ENCODE data around the gene SOD3. TPM values are rescaled to one million over a fixed set of nuclear protein-coding genes. Genes with fewer than 3 reads are reported as not detected.

Gene SOD3
- total and polyA plus RNA-seq, 10 of the 15 experiments (the other 5 are each of a cell fraction or from before 2014, with no cell fraction given): not detected

DNA sequence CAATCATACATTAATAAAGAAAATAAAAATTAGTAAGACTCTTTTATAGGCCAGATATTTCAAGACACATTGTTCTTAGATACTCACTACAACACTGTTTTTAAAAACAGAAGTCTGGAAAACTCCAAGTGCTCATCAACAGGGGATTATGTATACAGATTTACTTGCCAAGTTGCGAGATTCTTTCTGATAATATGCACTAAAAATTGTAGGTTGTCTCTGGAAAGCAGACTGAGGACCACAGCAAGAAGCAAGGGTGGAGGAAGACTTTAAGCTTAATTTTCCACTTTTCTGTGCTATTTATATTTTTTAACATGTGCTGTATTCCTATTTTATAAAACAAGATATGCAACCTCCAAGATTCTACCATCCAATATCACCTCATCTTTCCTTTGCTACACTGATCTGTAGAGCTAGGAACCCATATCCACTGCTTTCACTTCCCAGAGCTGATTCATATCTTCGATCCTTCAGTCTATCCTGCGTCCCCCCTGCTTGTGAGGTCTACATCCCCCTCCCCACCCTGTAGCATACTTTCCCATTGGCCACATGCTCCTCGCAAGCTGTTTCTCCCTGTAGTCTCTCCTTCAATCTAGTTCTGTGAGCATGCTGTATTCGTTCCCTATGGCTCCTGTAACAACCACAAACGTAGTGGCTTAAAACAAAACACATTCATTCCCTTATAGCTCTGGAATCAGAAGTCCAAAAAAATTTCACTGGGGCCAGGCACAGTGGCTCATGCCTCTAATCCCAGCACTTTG, 15.7 kb downstream of the SOD3 start:
- no peaks in the 10 kb centered on the region for H4K20me1 ChIP-seq (ENCODE audit: control insufficient read depth, insufficient read depth)
- in situ Hi-C loops (cut with MboI): no loop called here
- H3K4me2 ChIP-seq (ENCODE audit: control insufficient read depth, insufficient read depth): no peak overlapping the region
- SMC1A ChIA-PET (ENCODE audit: uncharacterized antibody, unreplicated experiment): no interaction called here
- H3K27ac ChIP-seq (ENCODE audit: control insufficient read depth, insufficient read depth): no peak overlapping the region
- CTCF ChIA-PET: no interaction called here
- no peak overlapping the region for H2AFZ ChIP-seq (ENCODE audit: control insufficient read depth, low read depth, low read length)
- H3K79me2 ChIP-seq (ENCODE audit: control insufficient read depth, insufficient read depth, low read length): no peaks in the 10 kb centered on the region
- BruUV-seq (replicated peaks): no TSS peak
- DNase-seq (ENCODE audit: low read depth, low spot score): no peak
- no peak for ATAC-seq
- RAD21 ChIA-PET (ENCODE audit: unreplicated experiment): no interaction called here
- no peaks in the 10 kb centered on the region for H3K36me3 ChIP-seq (ENCODE audit: control insufficient read depth in 2 of 2, insufficient read depth in 2 of 2, low read length in 1 of 2)
- FAIRE-seq: no peak
- intact Hi-C loops (cut with micrococcal nuclease; ENCODE audit: unreplicated experiment): no loop called here
- no peak overlapping the region for H3K4me3 ChIP-seq
- no peak overlapping the region for H3K9ac ChIP-seq (ENCODE audit: control insufficient read depth, insufficient read depth, low read length)
- no peaks in the 10 kb centered on the region for H3K4me1 ChIP-seq (ENCODE audit: control insufficient read depth, insufficient read depth, low read length)
- H3K27me3 ChIP-seq (replicated peaks in 1 of 2; ENCODE audit: control insufficient read depth in 2 of 2, insufficient read depth in 2 of 2, low read length in 1 of 2): no peaks in the 10 kb centered on the region
- POLR2A ChIA-PET: no interaction called here
- WGBS (ENCODE audit: insufficient coverage, insufficient replicate concordance, low lambda C conversion rate, missing lambda C conversion rate): 9% methylated on average over 6 of the region's 6 CpGs
- H3K9me3 ChIP-seq (replicated peaks; ENCODE audit: control insufficient read depth, insufficient read depth, low read length): no peaks in the 10 kb centered on the region
- TF ChIP-seq RBBP5 (conservative IDR thresholded peaks at IDR 0.05) (no peak), SUPT20H (IDR thresholded peaks at IDR 0.05; ENCODE audit: borderline replicate concordance, control insufficient read depth, low read depth, low read length) (no peak), NFYA (IDR thresholded peaks at IDR 0.05; ENCODE audit: borderline replicate concordance, low read depth, low read length) (no peak), HDGF (IDR thresholded peaks at IDR 0.05) (no peak), TCF3 (IDR thresholded peaks at IDR 0.05; ENCODE audit: borderline replicate concordance, insufficient read depth, low read depth, low read length) (no peak), ZNF207 (IDR thresholded peaks at IDR 0.05; ENCODE audit: borderline replicate concordance) (no peak), TBL1XR1 (IDR thresholded peaks at IDR 0.05; ENCODE audit: low read depth, low read length) (no peak)
- TF ChIP-seq, protein P1, sequence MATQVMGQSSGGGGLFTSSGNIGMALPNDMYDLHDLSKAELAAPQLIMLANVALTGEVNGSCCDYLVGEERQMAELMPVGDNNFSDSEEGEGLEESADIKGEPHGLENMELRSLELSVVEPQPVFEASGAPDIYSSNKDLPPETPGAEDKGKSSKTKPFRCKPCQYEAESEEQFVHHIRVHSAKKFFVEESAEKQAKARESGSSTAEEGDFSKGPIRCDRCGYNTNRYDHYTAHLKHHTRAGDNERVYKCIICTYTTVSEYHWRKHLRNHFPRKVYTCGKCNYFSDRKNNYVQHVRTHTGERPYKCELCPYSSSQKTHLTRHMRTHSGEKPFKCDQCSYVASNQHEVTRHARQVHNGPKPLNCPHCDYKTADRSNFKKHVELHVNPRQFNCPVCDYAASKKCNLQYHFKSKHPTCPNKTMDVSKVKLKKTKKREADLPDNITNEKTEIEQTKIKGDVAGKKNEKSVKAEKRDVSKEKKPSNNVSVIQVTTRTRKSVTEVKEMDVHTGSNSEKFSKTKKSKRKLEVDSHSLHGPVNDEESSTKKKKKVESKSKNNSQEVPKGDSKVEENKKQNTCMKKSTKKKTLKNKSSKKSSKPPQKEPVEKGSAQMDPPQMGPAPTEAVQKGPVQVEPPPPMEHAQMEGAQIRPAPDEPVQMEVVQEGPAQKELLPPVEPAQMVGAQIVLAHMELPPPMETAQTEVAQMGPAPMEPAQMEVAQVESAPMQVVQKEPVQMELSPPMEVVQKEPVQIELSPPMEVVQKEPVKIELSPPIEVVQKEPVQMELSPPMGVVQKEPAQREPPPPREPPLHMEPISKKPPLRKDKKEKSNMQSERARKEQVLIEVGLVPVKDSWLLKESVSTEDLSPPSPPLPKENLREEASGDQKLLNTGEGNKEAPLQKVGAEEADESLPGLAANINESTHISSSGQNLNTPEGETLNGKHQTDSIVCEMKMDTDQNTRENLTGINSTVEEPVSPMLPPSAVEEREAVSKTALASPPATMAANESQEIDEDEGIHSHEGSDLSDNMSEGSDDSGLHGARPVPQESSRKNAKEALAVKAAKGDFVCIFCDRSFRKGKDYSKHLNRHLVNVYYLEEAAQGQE (IDR thresholded peaks at IDR 0.05; ENCODE audit: low read depth, low read length): no peak
- TF ChIP-seq, protein P2, sequence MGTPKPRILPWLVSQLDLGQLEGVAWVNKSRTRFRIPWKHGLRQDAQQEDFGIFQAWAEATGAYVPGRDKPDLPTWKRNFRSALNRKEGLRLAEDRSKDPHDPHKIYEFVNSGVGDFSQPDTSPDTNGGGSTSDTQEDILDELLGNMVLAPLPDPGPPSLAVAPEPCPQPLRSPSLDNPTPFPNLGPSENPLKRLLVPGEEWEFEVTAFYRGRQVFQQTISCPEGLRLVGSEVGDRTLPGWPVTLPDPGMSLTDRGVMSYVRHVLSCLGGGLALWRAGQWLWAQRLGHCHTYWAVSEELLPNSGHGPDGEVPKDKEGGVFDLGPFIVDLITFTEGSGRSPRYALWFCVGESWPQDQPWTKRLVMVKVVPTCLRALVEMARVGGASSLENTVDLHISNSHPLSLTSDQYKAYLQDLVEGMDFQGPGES (IDR thresholded peaks at IDR 0.05): no peak
- TF ChIP-seq, protein P3, sequence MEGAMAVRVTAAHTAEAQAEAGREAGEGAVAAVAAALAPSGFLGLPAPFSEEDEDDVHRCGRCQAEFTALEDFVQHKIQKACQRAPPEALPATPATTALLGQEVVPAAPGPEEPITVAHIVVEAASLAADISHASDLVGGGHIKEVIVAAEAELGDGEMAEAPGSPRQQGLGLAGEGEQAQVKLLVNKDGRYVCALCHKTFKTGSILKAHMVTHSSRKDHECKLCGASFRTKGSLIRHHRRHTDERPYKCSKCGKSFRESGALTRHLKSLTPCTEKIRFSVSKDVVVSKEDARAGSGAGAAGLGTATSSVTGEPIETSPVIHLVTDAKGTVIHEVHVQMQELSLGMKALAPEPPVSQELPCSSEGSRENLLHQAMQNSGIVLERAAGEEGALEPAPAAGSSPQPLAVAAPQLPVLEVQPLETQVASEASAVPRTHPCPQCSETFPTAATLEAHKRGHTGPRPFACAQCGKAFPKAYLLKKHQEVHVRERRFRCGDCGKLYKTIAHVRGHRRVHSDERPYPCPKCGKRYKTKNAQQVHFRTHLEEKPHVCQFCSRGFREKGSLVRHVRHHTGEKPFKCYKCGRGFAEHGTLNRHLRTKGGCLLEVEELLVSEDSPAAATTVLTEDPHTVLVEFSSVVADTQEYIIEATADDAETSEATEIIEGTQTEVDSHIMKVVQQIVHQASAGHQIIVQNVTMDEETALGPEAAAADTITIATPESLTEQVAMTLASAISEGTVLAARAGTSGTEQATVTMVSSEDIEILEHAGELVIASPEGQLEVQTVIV (IDR thresholded peaks at IDR 0.05; ENCODE audit: borderline replicate concordance, partially characterized antibody): no peak
- TF ChIP-seq, protein P4, sequence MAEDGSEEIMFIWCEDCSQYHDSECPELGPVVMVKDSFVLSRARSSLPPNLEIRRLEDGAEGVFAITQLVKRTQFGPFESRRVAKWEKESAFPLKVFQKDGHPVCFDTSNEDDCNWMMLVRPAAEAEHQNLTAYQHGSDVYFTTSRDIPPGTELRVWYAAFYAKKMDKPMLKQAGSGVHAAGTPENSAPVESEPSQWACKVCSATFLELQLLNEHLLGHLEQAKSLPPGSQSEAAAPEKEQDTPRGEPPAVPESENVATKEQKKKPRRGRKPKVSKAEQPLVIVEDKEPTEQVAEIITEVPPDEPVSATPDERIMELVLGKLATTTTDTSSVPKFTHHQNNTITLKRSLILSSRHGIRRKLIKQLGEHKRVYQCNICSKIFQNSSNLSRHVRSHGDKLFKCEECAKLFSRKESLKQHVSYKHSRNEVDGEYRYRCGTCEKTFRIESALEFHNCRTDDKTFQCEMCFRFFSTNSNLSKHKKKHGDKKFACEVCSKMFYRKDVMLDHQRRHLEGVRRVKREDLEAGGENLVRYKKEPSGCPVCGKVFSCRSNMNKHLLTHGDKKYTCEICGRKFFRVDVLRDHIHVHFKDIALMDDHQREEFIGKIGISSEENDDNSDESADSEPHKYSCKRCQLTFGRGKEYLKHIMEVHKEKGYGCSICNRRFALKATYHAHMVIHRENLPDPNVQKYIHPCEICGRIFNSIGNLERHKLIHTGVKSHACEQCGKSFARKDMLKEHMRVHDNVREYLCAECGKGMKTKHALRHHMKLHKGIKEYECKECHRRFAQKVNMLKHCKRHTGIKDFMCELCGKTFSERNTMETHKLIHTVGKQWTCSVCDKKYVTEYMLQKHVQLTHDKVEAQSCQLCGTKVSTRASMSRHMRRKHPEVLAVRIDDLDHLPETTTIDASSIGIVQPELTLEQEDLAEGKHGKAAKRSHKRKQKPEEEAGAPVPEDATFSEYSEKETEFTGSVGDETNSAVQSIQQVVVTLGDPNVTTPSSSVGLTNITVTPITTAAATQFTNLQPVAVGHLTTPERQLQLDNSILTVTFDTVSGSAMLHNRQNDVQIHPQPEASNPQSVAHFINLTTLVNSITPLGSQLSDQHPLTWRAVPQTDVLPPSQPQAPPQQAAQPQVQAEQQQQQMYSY (CRISPR knock-in tag; IDR thresholded peaks at IDR 0.05): no peak

Measured in GM12878 (cell line).